ENCODE measurements around the gene NINL.

NINL gene

GRCh38 chr20:25437153-25437581 lies 148.2 kb downstream of the NINL start:
- in situ Hi-C loops (cut with MboI; ENCODE audit: low sequenced_read_pairs), result no loop called here

- in situ Hi-C loops (cut with MboI; ENCODE audit: low sequenced_read_pairs), result no loop called here
Measured at GRCh38 chr20:25424536-25424935, 160.8 kb downstream of the NINL start.

GRCh38 chr20:25422032-25422431 lies 163.3 kb downstream of the NINL start:
- in situ Hi-C loops (cut with MboI; ENCODE audit: low sequenced_read_pairs), result no loop called here

- in situ Hi-C loops (cut with MboI; ENCODE audit: low sequenced_read_pairs), result no loop called here
Measured at GRCh38 chr20:25421102-25421501, 164.2 kb downstream of the NINL start.

GRCh38 chr20:25418776-25419175 lies 166.6 kb downstream of the NINL start:
- in situ Hi-C loops (cut with MboI; ENCODE audit: low sequenced_read_pairs), result no loop called here

GRCh38 chr20:25408890-25409289 lies 176.4 kb downstream of the NINL start:
- in situ Hi-C loops (cut with MboI; ENCODE audit: low sequenced_read_pairs), result loop anchor here (10.0 kb wide), 1 partner anchor 414 kb away; the partner anchor contains the start of gene APMAP

- in situ Hi-C loops (cut with MboI; ENCODE audit: low sequenced_read_pairs), result loop anchor here (10.0 kb wide), 1 partner anchor 413 kb away; the partner anchor contains the start of gene APMAP
Measured at GRCh38 chr20:25408170-25408547, 177.2 kb downstream of the NINL start.

GRCh38 chr20:25407311-25408169 lies 177.8 kb downstream of the NINL start, which contains the start of gene GINS1:
GINS1 (plus strand) TSS chr20:25407673; CDS start chr20:25407821, 148 bp downstream.
- in situ Hi-C loops (cut with MboI; ENCODE audit: low sequenced_read_pairs), result loop anchor here (10.0 kb wide), 1 partner anchor 413 kb away; the partner anchor contains the start of gene APMAP

All from HL-60/S4 treated with retinoic acid at 250 ng/mL for 4 days and 3 days (cell line).